Body of pancreas (tissue), 4 donors: ENCODE data around the gene EVL. TPM values are rescaled to one million over a fixed set of nuclear protein-coding genes. Genes with fewer than 3 reads are reported as not detected.

Source experiments
- ATAC-seq: fragments of 150-250 bp; one replicate; pipeline ENCODE4 v1.9.1; 2016
- DNase-seq, 4 donors: peaks; one replicate each; pipeline ENCODE4 v3.0.0-alpha.2; 2019
- H3K27ac ChIP-seq, 4 donors: fragments of 200-600 bp; sonication (generic); 1 replicate in 3 of 4; 2 replicates in 1 of 4; pipeline versions ENCODE4 v1.5.1 to v1.6.1; 2016 to 2019; ENCODE audit warnings: mild to moderate bottlenecking in 1 of 4, mixed read lengths in 1 of 4, moderate library complexity in 1 of 4
- H3K27me3 ChIP-seq, 2 donors: fragments of 200-600 bp; sonication (generic); one replicate each; pipeline ENCODE4 v1.6.0; 2016; ENCODE audit warnings: mild to moderate bottlenecking in 1 of 2
- H3K36me3 ChIP-seq, 2 donors: fragments of 200-600 bp; sonication (generic); replicated peaks in 1 of 2; 2 replicates each; pipeline ENCODE4 v1.5.1; 2016; ENCODE audit warnings: low read depth in 2 of 2; ENCODE audit not compliant: insufficient read depth in 1 of 2
- H3K4me1 ChIP-seq: fragments of 200-600 bp; sonication (generic); one replicate; pipeline ENCODE4 v1.6.0; 2016
- H3K4me3 ChIP-seq, 2 donors: fragments of 200-600 bp; sonication (generic); 1 replicate in 1 of 2; 2 replicates in 1 of 2; pipeline ENCODE4 v1.5.1; 2016 to 2019
- H3K9me3 ChIP-seq, 3 donors: fragments of 200-600 bp; sonication (generic); 1 replicate in 2 of 3; 2 replicates in 1 of 3; pipeline ENCODE4 v1.5.1; 2016
- POLR2A ChIP-seq, 3 donors: fragments of 450-650 bp; IDR thresholded peaks; one replicate each; pipeline ENCODE4 v1.6.1; 2016; ENCODE audit warnings: antibody characterized with exemption in 3 of 3, mild to moderate bottlenecking in 2 of 3
- WGBS, 2 donors: methylation state at CpG; one replicate each; pipeline ENCODE4 v1.1.5; 2017; 5-methylcytosine and 5-hydroxymethylcytosine counted together
- intact Hi-C: fragments of 100-400 bp; cut with DNase I; formaldehyde crosslinking; loops from one replicate; pipeline ENCODE4 v1.15.1; 2023
- total RNA-seq, 2 donors: library from RNA; depleted of rRNA; stranded (reverse); fragments of >200 nt; gene quantifications; one replicate each; pipeline ENCODE4 v1.1.0, GENCODE V29; 2016
- TF ChIP-seq, protein P1 (sequence below), 7 experiments: fragments of 450-650 bp in 4 of 7; fragments of 200-600 bp in 3 of 7; sonication (generic) in 3 of 7; IDR thresholded peaks; one replicate each; pipeline ENCODE4 v1.5.1; 2016 to 2019; ENCODE audit warnings: antibody characterized with exemption in 7 of 7

The EVL gene
- total RNA-seq, 2 donors from 2014 or later, result 22.3 to 57.7 TPM

- Histone ChIP-seq H3K27ac (no peak overlapping the region), H3K36me3 (no peaks in the 10 kb centered on the region), H3K9me3 (no peaks in the 10 kb centered on the region), H3K27me3 (no peaks in the 10 kb centered on the region), H3K4me1 (peaks cover 21% of the 10 kb centered on the region), H3K4me3 (no peak overlapping the region)
- no peak for TF ChIP-seq POLR2A (IDR thresholded peaks at IDR 0.05)
- TF ChIP-seq, protein P1, sequence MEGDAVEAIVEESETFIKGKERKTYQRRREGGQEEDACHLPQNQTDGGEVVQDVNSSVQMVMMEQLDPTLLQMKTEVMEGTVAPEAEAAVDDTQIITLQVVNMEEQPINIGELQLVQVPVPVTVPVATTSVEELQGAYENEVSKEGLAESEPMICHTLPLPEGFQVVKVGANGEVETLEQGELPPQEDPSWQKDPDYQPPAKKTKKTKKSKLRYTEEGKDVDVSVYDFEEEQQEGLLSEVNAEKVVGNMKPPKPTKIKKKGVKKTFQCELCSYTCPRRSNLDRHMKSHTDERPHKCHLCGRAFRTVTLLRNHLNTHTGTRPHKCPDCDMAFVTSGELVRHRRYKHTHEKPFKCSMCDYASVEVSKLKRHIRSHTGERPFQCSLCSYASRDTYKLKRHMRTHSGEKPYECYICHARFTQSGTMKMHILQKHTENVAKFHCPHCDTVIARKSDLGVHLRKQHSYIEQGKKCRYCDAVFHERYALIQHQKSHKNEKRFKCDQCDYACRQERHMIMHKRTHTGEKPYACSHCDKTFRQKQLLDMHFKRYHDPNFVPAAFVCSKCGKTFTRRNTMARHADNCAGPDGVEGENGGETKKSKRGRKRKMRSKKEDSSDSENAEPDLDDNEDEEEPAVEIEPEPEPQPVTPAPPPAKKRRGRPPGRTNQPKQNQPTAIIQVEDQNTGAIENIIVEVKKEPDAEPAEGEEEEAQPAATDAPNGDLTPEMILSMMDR (IDR thresholded peaks at IDR 0.05), result no peak
- ATAC-seq (no peak), DNase-seq (no peak)
- WGBS, 2 donors, result 89 to 95% methylated on average over 13 to 23 of the region's 23 CpGs
- intact Hi-C loops, result no loop called here
These were observed 78.7 kb downstream of the EVL start for GRCh38 chr14:100143934-100144333.

GRCh38 chr14:100144645-100144995, 79.4 kb downstream of the EVL start:
- Histone ChIP-seq H3K4me3 (no peak overlapping the region), H3K4me1 (peaks cover 23% of the 10 kb centered on the region), H3K36me3 (no peaks in the 10 kb centered on the region), H3K9me3 (no peaks in the 10 kb centered on the region), H3K27me3 (no peaks in the 10 kb centered on the region), H3K27ac (no peak overlapping the region)
- DNase-seq (no peak), ATAC-seq (no peak)
- 48% methylated on average over 4 of the region's 4 CpGs; no CpG with 5 or more reads in 1 of the 2 donors for WGBS, 2 donors
- intact Hi-C loops, result no loop called here
- TF ChIP-seq, protein P1 (IDR thresholded peaks at IDR 0.05), result no peak
- TF ChIP-seq POLR2A (IDR thresholded peaks at IDR 0.05), result no peak

DNA sequence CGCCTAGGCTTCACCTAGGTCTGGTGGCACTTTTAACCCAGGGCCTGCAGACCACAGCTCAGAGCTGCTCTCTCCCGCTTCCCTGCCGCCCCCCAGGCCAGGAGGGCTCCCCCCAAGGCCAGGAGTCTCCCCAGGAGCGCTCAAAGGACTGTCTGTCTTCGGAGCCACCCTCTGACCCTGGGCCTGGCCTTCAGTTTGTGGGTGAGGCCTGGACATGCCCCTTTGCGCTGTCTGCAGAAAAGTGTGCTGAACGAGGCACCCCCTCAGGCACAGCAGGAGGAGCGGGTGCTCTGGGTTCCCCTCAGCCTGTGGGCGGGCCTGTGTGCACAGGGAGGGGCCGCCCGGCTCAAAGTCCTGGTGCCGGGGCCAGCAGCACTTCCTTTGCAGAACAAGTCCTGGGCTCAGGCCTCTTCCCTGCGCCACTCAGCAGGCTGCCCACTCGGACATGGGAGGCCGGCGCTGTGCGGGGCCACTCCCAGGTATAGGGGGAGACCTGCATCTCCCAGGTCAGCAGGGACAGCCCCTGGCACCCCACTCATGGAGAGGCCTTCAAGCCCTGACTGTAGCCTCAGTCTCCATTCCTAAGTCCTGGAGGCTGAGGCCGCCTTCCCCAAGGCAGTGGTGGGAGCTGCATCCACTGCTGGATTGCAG, 79.9 kb downstream of the EVL start:
- no peaks in the 10 kb centered on the region for H3K27me3 ChIP-seq
- DNase-seq, result no peak
- TF ChIP-seq, protein P1 (IDR thresholded peaks at IDR 0.05), result no peak
- no peak for TF ChIP-seq POLR2A (IDR thresholded peaks at IDR 0.05)
- H3K9me3 ChIP-seq, result no peaks in the 10 kb centered on the region
- H3K27ac ChIP-seq, result no peak overlapping the region
- H3K4me3 ChIP-seq, result no peak overlapping the region
- no peaks in the 10 kb centered on the region for H3K36me3 ChIP-seq
- H3K4me1 ChIP-seq, result peaks cover 28% of the 10 kb centered on the region
- WGBS, 2 donors, result 69 to 87% methylated on average over 3 to 17 of the region's 18 CpGs
- intact Hi-C loops, result no loop called here
- ATAC-seq, result no peak

DNA sequence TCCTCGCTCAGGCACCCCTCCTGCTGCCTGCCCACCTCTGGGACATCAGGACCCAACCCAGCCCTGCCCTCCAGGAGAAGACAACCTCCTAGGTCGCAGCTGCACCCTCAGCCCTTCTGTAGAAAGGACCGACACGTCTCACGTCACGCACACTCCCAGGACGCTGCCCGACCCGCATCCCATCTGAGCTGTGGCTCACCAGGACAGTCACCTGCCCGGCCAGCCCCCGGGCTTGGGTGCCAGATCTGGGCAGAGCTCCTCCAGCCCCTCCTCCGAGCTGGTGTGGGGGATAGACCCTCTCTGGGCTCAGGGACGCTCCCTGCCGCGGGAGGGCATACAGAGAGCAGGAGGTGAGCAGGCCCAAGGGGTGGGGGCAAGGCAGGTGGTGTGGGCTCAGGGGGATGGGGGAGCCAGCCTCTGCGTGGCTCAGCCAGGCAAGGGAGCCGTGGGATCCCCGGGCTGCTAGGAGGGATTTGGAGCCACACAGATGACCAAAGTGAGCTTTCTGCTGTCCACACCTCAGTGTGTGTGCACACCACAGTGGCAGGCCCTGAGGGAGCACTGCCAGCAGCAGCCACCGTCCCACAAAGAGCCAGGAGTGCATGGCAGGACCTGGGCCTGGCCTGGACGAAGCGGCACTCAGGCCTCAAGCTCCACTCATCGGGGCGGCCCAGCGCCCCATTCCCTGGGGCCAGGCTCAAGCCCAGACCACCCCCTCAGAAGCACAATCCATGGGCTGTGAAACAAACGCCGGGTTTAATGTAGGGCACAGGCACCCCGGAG, 80.7 kb downstream of the EVL start:
- no peaks in the 10 kb centered on the region for H3K36me3 ChIP-seq
- WGBS, 2 donors, result 88 to 91% methylated on average over 14 to 26 of the region's 27 CpGs
- no peak overlapping the region for H3K4me3 ChIP-seq
- H3K9me3 ChIP-seq, result no peaks in the 10 kb centered on the region
- no peak for ATAC-seq
- DNase-seq, result no peak
- no peaks in the 10 kb centered on the region for H3K27me3 ChIP-seq
- H3K27ac ChIP-seq, result no peak overlapping the region
- TF ChIP-seq POLR2A (IDR thresholded peaks at IDR 0.05), result no peak
- TF ChIP-seq, protein P1 (IDR thresholded peaks at IDR 0.05), result no peak
- peaks cover 34% of the 10 kb centered on the region for H3K4me1 ChIP-seq
- intact Hi-C loops, result no loop called here
